NCI-H226 (cell line): ENCODE measurements around the gene PXYLP1.
A peak's percentile ranks its signal among the peaks of the same experiment; 100 is the strongest.

Experiments used
- DNase-seq: peaks from one replicate; pipeline ENCODE4 v3.0.0-alpha.2; 2015

Gene PXYLP1

DNA sequence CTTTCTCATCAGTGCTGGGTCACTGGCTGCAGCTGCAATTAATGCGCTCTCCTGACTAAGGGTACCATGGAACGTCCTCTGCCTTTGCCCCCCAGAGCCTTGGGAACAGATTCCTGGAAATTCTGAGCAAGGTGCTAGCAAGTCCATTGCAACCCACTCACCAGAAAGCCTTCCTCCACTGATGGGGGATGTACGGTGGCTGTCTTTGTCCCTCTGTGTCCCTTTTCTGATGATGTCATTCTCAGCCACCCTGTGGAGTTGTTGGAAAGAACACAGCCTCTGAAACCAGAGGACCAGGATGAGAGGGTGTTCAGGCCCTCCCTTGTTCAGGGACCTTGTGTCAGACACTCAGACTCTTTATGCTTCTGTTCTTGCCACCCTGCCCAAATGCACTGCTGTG, 98.6 kb downstream of the PXYLP1 start:
- no peak for DNase-seq

DNA sequence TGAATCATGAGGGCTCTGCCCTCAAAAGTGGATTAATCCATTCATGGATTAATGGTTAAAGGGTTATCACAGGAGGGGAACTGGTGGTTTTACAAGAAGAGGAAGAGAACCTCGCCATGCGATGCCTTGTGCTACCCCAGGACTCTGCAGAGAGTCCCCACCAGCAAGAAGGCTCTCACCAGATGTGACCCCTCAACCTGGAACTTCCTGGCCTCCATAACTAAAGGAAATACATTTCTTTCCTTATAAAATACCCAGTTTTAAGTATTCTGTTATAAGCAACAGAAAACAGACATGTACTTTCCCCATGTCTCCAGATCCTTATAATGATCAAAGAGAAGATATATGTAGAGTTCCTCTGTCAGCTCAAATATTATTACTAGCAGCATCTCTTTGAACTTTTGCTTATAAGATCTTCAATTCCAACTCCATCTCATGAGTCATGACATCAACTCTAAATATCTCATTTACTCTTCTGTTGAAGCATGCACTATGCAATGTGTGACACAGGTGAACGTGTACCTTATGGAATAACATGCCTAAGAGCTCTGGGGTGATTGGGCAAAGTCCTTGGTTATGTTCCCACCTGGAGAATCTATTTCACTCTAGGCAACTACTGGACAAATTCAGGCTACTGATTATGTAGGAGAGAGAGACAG, 99.2 kb downstream of the PXYLP1 start:
- DNase-seq = no peak

GRCh38 chr3:141331377-141332318, 100.0 kb downstream of the PXYLP1 start:
- peak; percentile 78 for DNase-seq

DNA sequence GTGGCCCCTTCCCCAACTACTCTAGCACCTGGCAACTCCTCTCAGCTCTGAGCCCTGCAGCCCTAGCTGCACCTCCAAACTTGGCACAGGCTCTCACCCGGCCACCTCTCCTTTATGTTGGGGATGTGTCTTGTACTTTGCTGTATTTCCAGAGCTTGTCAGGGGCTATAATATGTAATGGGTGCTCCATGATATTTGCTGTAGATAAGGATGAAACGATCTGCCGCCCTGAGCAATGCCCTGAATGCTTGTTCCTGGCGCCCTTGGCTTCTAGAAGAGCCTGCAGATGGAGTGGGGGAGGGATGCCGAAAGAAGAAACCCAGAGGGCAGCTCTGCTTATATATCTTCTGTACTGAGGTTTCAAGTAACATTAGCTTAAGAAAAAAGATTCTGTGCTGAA, 100.8 kb downstream of the PXYLP1 start:
- no peak for DNase-seq

DNA sequence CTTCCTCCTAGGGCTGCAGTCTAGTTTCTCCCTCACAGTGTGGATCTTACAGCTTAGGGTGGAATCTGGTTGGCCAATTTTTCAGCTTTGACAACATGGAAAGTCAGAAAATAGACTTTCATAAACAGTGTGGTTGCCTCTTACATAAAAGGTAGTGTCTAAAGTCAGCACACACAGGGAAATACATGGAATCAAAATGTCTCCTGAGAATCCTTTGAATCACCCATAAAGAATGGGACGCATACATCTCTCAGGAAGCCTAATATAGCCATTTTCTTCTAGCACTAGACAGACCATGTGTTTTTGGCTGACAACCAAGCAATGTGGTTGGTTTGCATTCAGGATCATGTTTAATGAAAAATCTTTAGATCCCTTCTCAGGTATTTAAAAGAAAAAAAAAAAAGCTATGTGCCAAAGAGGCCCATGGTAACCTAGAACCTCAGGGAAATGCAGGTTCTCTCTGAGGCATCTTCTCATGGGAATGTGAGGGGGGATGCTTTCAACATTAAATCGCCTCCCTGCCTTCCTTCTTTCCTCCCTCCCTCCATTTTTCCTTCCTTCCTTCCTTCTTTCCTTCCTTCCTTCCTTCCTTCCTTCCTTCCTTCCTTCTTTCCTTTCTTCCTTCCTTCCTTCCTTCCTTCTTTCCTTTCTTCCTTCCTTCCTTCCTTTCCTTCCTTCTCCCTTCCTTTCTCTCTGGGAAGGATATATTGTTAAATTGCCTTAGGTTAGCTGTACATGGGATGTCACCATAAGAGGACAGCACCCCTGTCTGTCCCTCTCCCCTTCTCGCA, 102.4 kb downstream of the PXYLP1 start:
- no peak for DNase-seq

DNA sequence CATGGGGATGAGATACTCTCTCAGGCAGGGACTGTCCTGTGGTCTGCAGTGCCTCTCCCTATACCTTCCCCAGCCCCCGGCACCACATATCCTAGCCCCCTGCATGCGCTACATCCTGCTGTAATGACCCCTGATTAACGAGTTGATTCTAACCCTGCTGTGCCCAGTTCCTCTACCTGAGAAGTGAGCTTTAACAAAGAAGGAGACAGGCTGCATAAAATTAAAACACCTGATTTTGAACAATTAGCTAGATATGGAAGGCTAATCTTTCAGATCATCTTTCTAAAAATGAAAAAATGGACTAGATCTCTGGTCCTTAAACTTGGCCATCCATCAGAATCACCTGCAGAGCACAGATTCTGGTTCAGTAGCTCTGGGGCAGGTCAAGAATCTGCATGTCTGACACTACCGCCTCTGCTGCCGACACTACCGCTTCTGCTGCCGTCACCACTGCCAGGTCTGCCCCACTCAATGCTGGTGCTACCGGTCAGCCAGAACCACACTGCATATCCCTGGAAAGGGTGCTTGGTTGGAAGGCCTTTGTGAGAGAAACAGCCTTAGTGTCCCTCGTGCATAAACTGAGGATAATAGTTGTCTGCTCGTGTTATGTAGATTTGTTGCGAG, 103.1 kb downstream of the PXYLP1 start:
- no peak for DNase-seq

GRCh38 chr3:141335531-141336061, 104.0 kb downstream of the PXYLP1 start:
- DNase-seq = no peak

DNA sequence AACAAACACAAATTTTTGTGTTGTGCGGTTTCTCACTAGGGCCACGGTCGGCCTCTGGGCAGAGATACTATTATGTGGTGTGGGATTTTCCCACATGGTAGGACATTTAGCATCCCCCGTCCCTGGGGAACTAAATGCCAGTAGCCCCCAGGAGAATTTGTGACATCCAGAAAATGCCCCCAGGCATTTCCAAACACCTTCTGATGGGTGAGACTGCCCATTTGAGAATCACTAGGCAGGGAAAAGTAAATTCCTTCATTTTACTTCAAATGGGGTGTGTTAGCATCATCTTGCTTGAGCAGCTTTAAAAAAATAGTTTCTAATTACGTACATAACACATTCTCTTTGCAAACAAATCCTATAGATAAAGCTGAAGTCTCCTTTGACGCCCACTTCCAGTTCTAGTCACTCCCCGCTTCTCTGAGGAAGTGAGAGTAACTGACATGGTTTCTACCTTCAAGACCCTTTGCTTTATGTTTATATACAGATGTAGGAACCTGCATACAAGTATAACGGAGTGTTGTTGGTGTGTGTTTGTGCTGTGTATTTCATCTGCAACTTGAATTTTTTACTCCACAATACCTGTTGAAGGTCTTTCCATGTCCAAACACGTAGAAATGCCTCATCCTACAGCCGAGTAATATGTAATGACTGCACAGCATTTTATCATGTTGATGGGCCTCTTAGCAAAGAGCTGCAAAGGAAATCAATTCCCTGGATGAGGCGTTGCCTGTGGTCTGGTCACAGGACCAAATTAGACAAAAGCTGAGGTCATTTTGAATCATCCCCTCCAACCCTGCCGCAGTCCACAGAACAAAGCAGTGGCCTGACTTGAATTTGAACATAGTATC, 105.3 kb downstream of the PXYLP1 start:
- peak; percentile 67 for DNase-seq

- no peak for DNase-seq
Observed at GRCh38 chr3:141337523-141337854, 105.9 kb downstream of the PXYLP1 start.

DNA sequence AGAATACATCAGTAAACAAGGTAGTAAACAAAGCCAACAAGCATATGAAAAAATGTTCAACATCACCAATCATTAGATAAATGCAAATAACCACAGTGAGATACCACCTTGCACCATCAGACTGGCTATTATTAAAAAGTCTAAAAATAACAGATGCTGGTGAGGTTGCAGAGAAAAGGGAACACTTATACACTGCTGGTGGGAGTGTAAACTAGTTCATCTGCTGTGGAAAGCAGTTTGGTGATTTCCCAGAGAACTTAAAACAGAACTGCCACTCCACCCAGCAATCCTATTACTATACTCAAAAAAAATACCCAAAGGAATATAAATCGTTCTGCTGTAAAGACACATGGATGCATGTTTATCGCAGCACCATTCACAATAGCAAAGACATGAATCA, 106.4 kb downstream of the PXYLP1 start:
- no peak for DNase-seq

GRCh38 chr3:141338881-141339280, 107.3 kb downstream of the PXYLP1 start:
- DNase-seq = no peak

- DNase-seq = no peak
Observed at GRCh38 chr3:141341536-141341935, 109.9 kb downstream of the PXYLP1 start.

DNA sequence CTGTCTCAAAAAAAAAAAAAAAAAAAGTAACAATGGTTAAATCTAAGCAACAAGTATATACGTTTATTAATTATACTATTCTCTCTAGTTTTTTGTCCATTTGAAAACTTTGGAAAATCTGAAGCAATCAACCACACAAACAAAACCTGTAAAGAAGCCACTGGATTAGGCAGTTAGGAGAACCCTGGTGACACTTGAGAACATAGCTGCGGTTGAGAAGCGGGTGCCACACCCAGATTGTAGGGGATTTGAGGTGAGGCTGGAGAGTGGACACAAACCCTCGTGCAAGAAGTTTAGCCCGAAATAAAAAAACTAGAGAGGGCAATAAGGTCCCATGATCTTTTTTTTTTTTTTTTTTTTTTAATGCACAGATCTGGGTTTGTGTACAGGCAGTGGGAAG, 110.8 kb downstream of the PXYLP1 start:
- DNase-seq = no peak

DNA sequence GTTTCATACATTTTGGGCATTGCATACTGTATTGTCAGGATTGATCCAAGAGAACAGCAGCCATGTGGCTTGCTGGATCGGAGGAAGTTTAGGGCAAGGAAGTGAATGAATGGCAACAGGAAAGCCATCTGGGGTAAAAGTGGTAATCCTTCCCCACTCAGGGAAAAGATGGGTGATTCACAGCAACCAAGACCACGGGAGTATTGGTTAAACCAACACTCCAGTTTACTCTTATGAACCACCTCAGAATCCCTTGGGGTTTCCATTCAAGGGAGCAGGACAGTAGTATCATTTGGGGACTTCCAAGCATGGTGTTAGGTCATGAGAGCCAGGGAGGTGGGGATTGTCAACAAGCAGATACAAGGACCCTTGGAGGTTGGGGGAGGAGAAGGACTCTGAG, 111.5 kb downstream of the PXYLP1 start:
- DNase-seq = no peak

DNA sequence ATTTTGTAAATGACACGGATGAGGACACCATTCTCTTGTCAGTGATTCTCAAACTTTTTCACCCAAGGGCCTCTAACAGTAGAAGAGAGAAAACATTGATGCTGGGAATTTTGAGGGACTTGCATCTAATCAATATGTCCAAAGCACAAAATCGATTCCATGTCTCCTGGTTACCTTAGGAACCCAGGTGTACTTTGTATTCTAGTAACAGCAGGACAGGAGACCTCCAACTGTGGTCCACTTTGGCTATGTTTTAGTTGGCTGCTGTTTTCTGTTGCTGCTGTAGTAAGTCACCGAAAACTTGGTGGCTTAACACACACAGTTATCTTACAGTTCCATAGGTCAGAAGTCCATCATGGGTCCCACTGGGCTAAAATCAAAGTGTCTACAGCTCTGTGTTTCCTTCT, 112.2 kb downstream of the PXYLP1 start:
- no peak for DNase-seq
